Ishikawa (cell line): ENCODE measurements around the gene SLN.

Source experiments
- CEBPB ChIP-seq: IDR thresholded peaks from 2 replicates; pipeline ENCODE4 v1.6.1; 2012
- CREB1 ChIP-seq: IDR thresholded peaks from 2 replicates; pipeline ENCODE4 v1.6.1; 2012; ENCODE audit warnings: low read depth
- EGR1 ChIP-seq: IDR thresholded peaks from 2 replicates; pipeline ENCODE4 v1.6.1; 2012
- TAF1 ChIP-seq: IDR thresholded peaks from 2 replicates; pipeline ENCODE4 v1.6.1; 2012; ENCODE audit warnings: low read depth, mild to moderate bottlenecking

DNA sequence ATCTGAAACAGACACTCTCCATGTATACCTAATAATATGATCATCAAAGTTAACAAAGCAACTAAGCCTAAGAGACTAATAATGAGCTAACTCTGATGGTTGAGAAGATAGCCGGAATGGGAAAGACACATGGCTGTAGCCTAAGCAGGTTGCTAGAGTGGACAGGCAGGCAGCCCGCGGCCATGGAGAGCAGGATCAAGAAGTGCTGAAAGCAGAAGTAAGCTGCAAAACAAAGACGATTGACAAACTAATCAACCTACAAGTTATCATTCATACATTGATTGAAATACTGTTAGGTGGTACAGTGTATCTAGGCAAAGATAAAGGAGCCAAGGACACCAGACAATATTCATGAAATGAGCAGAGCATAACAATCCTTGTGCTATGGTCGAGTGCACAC is 29.3 kb downstream of the SLN start:
- TF ChIP-seq CEBPB, result no peak
- no peak for TF ChIP-seq EGR1
- no peak for TF ChIP-seq TAF1
- no peak for TF ChIP-seq CREB1
